NCI-H1105 treated with DMSO at 0.1 percent for 48 hours (cell line): ENCODE results near the gene MTMR12.

Experiments used
- DNase-seq: peaks from one replicate; lab custom pipeline; 2025; lab: John Stamatoyannopoulos, UW

The MTMR12 gene

DNA sequence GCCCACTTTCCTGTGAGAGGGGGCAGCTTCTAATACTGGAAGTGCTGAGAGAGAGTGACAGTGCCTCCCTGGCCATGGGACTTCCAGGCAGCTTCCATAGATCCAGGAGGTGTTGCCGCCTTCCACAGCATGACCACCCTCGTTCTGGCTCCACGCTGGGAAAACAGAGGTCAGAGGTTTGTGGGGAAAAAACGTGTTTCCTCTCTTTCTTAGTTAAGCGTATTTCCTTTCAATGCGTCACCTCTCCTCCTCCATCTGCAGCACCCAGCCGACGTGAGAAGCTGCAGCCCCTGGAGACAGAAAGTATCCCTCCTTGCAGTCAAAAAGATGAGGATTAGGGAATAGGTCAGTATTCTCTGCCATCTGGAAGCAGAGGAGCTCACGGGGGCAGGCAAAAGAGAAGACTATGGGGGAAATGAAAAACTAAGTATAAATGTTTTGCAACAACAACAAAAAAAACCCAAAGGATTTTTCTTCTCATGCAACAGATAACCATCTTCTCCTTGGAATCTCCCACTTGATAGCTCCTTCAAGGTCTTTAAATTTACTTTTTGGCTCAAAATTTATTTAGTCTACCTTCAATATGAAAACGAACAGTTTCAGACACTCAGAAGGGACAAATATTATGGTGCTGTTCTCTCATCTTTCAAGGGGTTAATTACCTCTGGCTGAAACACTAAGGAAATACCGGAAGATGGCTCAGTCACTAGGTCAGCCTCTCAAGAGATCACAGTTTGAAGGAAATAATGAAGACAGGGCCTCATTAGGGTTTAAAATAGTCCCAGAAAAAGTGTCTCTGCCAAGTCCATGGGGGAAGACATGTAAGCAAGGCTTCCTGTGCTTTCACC lies 38.0 kb downstream of the MTMR12 start:
- DNase-seq, result no peak

DNA sequence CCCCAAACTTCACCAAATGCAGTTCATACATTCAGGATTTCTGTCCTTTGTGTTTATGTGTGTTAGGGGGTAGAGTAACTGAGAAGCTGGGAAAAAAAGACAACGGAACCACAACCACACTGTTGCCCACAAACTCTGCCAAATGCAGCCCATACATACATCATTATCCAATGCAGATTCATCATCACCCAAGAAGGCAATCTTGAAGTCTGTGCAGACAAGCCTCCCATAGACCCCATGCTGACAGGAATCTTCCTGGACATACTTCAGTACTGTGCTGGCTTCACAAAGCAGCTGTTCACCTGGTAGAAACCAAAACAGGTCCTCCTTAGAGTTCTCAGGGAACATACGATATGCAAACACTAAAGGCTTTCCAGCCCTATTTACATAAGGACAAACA lies 38.9 kb downstream of the MTMR12 start:
- no peak for DNase-seq

DNA sequence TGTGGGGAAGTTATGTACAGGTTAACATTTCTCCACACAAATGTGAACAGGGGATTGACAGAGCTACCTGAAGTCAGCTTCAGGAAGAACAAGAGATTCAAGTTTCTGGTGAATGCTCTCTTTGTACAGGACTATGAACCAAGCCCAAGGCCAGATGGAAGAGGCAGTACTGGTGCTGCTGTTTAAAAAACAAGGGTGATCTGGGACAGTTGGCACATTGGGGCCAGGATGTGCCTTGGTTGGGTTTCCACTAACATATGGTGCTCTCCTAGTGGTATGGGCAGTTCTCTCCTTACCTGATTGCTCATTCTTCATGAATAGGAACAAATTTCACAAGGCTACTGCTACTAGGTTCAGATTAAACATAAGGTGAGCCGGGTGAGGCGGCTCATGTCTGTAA lies 40.0 kb downstream of the MTMR12 start:
- DNase-seq, result no peak

DNA sequence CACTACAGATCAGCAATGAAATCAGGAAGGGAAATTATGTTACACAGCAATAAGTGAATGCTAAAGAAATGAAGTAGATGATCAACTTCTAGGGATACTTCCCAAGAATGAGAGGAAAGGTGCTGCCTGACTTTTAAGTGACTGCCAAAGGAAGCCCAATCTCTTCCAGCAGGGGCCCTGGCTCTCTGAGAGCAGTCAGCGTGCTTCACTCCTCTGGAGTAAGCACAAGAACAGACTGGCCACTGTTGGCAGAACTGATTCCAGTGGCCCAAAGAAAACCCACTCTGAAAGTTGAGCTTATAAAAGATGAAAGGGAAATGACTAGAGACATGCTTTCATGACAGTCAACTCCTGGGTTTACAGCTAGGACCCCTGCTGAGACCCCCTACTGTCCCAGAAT lies 41.8 kb downstream of the MTMR12 start:
- DNase-seq, result no peak

DNA sequence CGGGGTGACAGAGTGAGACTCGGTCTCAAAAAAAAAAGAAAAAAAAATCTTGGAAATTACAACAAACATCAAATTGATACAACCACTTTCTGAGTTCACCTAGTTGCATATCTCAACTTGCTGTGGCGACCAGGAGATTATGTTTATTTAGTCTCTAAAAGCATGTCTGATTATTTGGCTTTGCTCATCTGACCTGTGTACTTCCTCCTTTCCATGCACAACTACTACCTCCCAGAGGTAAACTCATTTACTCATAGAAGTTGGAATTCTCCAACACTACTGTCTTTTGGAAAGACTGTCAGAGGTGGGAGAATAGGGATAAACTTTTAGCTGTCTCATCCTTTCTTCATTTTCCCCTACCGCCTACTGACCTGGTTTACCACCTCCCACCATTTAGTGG lies 42.6 kb downstream of the MTMR12 start:
- DNase-seq, result no peak

DNA sequence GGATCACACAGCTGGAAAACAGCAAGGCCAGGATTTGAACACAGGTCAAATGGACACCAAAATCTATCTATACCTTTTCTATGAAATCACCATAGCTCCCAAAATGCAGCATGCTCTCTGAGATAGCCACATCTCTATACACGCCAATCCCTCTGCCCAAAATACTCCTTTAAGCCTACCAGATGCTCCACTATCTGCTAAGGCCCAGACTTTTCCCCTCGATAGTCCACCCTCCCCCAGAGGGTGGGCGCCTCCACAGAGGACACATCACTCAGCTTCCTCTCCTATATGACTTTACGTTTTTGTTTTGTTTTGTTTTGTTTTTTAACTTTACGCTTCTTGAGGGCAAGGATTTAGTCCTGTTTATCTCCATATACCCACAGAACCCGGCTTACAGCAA lies 46.8 kb downstream of the MTMR12 start:
- DNase-seq, result no peak

DNA sequence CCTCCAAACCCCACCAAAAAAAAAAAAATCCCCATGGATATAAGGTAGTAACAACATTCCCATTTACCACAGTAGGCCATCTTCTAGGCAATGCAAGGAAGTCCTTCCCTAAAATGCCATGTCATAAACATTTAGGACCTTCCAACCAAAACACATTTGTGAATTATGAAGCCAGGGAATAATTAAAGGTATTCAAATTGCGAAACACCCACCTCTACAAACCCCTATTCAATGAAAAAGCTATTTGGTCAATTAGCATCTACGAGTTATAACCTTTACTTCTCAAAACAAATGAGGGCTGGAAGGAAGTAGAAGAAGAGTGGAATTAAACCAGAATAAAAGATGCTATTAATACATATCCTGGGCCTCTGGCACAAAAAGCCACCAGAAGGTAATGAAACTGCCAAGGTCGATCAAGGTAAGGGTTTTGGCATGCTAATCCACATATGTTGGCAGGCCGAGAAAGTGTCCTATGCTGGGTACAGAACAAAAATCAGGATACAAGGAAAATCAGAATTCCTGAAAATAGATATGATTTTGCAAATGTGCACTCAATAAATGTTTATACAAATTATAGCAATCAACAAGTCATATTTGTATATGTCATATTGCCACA lies 47.7 kb downstream of the MTMR12 start:
- no peak for DNase-seq

DNA sequence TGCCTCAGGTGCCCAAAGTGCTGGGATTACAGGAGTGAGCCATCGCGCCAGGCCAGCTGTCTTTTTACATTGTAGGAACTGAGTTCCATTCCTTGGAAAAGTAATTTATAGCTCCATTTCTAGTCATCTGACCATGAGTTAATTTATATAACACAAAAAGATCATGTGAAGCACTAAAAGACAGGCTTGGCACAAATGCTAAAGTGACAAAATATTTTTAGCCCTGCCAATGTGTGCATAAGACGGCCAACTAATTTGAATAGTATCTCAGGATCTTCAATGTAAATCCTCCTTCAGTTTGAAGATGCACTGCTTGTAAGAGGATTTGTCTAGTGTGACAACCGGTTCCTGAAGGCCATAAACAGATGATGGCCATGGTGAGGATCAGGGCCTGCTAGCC lies 49.1 kb downstream of the MTMR12 start:
- no peak for DNase-seq

DNA sequence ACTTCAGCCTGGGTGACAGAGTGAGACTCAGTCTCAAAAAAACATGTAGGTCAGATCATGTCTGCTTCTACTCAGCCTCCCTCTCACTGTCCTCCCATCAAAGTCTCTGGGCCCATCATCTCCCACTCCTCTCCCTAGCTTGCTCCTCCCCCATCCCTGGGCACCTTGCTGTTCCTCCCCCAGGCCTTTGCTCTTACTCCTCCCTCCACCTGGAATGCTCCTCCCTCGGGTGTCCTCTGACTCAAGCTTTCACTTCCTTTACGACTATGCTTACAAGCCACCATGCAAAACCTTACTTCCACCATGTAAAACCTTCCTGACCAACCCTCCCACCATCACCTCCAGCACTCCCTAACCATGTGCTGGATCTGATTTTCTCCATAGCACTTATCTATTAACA lies 51.5 kb downstream of the MTMR12 start:
- DNase-seq, result no peak

DNA sequence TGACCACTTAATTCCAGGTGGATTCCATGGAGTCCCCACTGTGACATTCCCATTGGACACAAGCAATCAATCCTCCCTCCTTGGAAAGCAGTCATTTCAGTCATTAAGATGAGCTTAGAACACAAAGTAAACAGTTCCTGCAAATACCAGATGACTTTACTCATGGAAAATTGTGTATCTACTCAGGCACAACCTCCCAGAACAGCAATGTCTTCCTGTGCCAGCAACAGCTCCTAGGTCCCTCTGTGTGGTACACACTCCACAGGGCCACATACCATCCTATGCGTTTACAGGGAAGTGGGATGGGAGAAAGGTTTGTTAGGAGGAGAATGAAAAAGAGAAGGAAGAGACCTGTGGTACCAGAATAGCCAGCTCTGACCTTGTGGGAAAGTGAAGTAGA lies 53.7 kb downstream of the MTMR12 start:
- DNase-seq, result no peak

DNA sequence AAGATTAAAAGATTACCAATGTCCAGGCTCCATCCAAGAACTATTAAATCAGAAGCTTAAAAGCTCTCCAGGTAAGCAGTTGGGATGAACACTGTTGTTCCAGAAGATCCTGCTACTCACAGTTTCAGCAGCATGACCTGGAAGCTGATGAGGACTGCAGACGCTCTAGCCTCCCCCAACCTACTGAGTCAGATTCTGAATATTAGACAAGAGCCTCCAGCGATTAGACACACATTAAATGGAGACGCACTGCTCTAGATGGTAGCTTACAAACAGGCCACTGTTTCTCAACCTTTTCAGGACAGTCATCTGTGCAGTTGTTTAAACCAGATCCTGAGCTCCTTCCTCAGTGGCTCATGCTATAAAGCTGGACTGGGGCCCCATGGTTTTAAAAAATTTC lies 54.3 kb downstream of the MTMR12 start:
- no peak for DNase-seq

DNA sequence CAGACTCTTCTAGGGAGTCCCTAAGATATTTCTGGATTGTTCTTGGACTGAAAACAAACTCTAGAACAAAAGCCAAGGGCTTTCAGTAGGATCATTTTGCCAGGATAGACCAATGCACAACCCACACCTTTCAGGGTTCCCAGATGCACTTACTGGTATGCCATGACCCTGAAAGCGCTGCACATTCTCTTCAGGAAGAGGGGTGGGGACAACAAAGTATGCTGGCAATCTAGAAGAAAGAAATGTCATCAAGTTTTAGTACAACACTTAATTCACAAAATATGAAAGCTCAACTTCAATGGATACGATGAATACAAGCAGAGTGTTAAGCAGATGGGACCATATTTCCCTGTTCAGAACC lies 57.2 kb downstream of the MTMR12 start:
- DNase-seq, result no peak

DNA sequence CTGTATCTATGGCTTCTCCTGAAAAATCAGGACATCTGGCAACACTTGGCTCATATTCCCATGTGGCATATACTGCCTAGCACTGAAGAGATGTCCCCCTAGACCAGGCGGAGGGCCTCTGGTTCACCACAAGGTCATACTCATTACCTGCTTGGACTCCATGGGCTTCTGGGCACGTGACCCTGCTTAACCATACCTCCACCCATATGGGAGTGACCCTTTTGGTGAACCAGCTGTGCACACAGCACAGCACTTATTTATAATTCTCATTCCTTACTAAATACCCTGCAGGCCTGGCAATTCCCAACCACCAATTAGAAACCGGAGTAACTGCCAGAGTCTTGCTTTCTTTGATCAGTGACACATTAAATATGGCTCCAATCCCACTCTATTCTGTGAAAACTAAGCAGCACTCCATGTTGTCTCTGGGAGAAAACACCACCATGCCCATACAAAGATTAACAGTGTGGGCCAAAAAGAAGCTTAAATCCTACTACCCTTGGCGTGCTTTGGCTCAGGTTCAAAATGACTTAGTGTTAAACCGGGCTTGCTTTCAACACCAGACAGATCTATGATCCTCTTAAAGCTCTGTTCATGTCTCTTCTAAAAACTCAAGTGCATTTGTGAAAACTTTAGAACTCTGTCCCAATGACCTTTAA lies 57.7 kb downstream of the MTMR12 start:
- DNase-seq, result peak; percentile 46

DNA sequence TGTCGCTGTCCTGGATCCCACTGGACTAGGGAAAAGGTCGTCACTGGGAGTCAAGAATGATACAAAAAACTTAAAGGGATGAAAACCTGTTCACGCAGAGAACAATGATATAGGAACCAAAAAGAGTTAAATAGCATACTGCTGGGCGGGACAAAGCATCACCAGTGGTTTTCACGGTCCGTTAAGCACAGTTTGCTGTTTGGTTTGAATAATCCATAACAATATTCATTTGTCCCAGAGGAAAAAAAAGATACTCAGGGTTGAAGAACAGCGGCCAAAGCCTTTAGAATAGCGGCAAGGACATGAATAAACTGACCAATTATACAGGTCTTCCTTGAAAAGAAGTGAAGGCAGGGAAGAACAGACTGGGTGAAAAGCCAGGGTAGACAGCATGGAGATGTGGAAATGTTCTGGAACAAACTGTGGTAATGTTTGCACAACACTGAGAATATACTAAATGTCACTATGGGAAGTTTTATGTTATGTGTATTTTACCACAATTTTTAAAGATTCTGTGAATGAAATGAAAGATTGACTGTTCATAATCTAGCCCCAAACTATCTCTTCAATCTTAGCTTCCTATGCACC lies 60.8 kb downstream of the MTMR12 start:
- DNase-seq, result no peak

DNA sequence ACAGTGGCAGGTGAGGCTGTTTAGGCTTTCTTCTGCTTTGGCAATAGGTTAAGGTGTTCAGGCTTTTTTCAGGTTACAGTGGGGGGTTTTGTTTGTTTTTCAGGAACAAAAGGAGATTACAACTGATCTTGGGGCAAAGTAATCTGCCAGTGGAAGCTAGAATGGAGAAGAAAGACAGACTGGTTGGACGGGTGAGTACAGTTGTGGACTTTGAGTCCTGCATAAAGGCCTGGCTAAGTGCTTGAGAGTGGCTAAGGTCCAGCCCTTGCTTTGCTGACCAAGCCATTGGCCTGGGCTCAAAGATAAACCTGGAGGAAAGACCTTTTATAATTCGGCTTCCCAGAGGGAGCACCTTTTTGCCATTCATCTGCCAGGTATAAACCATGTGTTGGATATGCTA lies 63.1 kb downstream of the MTMR12 start:
- DNase-seq, result no peak

DNA sequence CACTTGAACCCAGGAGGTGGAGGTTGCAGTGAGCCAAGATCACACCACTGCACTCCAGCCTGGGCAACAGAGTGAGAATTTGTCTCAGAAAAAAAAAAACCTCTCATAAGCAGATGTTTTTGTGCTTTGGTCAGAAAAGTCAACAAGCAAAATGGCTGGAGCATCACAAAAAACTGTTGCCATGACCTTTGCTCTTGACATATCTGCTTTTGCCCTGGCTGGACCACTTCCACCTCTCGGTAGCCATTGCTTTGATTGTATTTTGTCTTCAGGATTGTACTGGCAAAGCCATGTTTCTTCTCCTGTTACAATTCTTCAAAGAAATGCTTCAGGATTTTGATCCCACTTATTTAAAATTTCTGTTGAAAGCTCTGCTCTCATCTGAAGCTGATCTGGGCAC lies 67.0 kb downstream of the MTMR12 start:
- no peak for DNase-seq

DNA sequence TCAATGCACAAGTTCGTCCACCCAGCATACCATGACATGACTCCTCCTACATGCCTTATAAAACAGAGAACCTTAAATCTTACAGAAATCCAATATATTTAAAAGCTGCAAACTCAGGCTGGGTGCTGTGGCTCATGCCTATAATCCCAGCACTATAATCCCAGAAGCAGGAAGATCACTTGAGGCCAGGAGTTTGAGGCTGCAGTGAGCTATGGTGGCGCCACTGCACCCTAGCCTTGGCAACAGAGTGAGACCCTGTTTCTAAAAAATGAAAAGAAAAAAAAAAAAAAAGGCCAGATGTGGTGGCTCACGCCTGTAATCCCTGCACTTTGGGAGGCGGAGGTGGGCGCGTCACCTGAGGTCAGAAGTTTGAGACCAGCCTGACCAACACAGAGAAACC lies 68.7 kb downstream of the MTMR12 start:
- DNase-seq, result no peak

DNA sequence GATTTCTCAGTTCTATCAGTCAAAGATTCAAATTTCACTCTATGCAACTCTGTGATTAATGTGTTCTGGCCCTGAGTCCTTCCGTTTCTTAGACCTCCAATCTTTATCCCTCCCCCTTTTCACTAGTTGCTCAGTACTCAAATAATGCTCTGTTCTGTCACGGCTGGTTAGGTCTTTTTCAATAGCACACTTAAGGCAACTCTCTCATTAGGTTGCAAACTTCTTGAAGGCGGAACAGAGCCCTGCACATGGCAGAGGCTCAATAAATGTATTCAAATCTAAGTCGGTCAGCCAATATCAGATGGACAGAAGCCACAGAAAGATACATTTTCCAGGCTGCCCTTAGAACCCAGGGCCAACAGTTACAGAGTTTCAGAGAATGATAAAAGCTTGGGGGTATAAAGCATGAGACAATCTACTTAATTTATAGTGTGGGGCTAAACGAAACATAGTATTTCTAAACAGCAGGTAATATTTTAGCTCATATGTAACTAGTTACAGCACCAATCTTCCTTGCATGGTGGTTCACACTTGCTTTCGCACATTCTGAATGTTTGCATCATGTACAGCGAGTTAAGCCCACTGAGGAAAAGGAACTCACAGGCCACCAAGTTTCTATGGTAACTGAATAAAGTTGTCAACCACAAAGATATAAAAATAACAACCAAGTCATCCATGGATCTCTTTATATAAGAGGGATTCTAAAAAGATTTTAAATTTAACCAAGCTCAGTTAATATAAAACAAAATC lies 71.5 kb downstream of the MTMR12 start:
- DNase-seq, result no peak

DNA sequence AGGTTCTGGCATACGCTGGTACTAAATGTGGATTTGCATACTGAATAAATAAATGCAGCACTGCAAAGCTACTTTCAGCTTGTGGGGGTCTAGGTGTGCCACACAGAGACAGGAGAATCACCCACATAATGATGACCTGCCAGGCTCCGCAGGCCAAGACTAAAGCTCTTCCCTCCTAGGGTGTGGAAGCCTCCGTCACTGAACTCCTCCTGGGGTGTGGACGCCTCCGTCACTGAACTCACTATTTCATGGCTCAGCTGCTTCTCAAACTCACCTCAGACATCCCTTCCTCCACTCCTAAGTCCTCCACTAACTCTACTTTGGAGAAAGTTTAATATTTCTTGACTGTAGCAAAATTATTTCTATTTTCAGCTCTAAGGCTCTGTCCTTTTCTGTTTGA lies 73.4 kb downstream of the MTMR12 start:
- DNase-seq, result no peak

DNA sequence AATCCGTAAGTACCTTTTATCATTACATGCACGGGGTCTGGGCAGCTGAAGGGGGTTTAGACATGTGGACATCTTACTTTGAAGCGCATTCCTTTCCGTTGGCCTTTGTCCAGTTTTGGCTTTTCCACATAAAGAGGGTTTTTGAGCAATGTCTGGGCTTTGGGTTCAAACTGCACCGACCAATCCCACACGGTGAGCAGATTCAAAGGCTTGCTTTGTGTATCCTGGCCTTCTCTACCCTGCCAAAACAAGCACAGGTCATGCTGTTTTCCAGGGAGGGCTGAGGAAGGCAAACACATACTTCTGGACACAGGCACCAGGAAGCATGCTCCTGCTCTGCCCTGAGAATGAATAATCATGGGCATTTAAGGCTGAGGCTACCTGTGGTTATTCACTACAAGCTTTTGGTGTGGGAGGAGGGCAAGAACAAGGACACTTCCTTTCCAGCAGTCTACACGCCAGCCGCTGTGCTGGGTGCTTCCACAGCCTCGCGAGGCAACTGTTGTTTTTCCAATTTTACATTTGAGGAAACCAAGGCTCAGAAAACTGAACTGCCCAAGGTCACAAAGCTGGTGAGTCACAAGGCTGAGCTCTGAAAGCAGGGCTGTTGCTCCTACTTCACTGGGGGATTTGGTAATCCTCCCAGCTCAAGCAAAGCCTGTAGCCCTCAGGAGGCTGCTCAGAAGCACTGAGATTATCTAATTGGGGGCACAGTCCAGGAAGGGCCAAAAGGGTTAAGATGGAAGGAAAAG lies 78.9 kb downstream of the MTMR12 start:
- DNase-seq, result no peak

DNA sequence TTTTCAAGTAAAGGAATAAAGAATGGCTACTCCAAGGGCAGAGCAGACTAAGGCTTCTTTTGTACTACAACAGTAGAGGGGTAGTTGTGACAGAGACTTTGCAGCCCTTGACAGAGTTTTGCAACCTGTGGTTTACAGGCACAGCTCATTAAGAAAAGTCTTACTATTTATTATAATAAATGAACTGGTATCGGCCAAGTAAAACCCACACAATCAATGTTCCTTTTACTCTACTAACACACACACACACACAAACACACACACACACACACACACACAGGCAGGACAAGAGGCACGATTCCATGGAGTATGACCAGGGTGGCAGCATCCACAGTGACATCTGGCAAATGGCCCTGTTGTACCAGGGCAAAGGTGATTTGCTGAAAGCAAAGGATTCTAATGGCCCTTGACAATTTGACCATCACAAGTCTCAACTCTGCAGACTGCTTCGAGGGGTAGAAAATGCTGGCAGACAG lies 79.5 kb downstream of the MTMR12 start:
- DNase-seq, result no peak
